Parathyroid adenoma (tissue), 2 donors: Measurements from ENCODE around the gene OPCML.

Experiments
- H2AFZ ChIP-seq: fragments of 300-600 bp; sonication (generic); one replicate; pipeline ENCODE4 v1.7.0; 2017; ENCODE audit warnings: antibody characterized with exemption, mild to moderate bottlenecking
- H3K27ac ChIP-seq: fragments of 300-600 bp; sonication (generic); one replicate; pipeline ENCODE4 v1.7.0; 2017
- H3K27me3 ChIP-seq: fragments of 300-600 bp; sonication (generic); one replicate; pipeline ENCODE4 v1.7.0; 2017; ENCODE audit warnings: low read length; ENCODE audit not compliant: control insufficient read depth, insufficient read depth
- H3K36me3 ChIP-seq: fragments of 300-600 bp; sonication (generic); one replicate; pipeline ENCODE4 v1.7.0; 2017; ENCODE audit warnings: low read length; ENCODE audit not compliant: control insufficient read depth, insufficient read depth
- H3K4me1 ChIP-seq: fragments of 300-600 bp; sonication (generic); one replicate; pipeline ENCODE4 v1.7.0; 2017; ENCODE audit warnings: control low read depth
- H3K4me2 ChIP-seq: fragments of 300-600 bp; sonication (generic); one replicate; pipeline ENCODE4 v1.7.0; 2017; ENCODE audit warnings: low read length
- H3K4me3 ChIP-seq: fragments of 300-600 bp; sonication (generic); one replicate; pipeline ENCODE4 v1.7.0; 2017; ENCODE audit warnings: low read depth, low read length
- H3K79me2 ChIP-seq: fragments of 300-600 bp; sonication (generic); one replicate; pipeline ENCODE4 v1.7.0; 2017; ENCODE audit warnings: control low read depth
- H3K9ac ChIP-seq: fragments of 300-600 bp; sonication (generic); one replicate; pipeline ENCODE4 v1.7.0; 2017; ENCODE audit warnings: mild to moderate bottlenecking
- H3K9me3 ChIP-seq: fragments of 300-600 bp; sonication (generic); one replicate; pipeline ENCODE4 v1.7.0; 2017; ENCODE audit warnings: low read length; ENCODE audit not compliant: control insufficient read depth
- TF ChIP-seq, protein P1 (sequence below): fragments of 300-600 bp; sonication (generic); IDR thresholded peaks from one replicate; pipeline ENCODE4 v1.7.0; 2017; ENCODE audit warnings: antibody characterized with exemption, mild to moderate bottlenecking
- donor health status: primary hyperparathyroidism.

Gene OPCML

DNA sequence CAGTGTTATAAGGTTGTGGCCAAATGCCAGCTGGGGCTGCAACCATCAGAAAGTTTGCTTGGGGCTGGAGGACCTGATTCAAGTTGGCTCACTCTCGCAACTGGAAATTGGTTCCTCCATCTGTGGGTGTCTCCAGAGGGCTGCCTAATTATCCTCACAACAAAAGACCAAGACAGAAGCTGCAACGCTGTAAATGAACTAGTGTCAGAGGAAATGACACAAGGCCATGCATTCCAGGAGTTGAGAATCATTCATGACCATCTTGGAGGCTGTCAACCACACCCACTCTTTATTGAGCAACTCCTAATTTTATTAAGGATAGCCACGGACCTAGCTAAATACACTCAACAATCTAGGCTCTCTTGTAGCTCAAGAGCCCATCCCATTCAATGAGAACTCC is 1060.8 kb downstream of the OPCML start:
- Histone ChIP-seq H3K4me1 (no peaks in the 10 kb centered on the region), H3K27ac (no peak overlapping the region), H2AFZ (no peak overlapping the region)

DNA sequence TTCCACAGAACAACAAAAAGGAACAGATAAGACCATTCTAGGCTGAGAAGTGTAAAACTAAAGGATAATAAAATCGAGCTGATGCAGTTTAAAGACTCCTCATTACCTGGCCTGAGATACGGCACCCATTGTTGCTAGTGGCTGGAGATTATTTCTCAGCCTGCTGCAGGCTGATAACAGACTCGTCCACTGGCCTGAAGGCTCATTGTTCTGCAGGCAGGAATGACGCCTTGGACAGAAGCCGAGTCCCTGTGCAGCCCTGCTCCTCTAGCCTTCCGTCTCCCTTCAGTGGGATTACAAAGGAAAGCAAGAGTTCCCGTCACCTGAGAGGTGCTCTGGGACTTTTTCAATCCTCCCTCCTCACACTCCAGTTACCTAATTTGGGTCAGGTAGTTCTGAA is 1065.3 kb downstream of the OPCML start:
- Histone ChIP-seq H3K27me3 (no peaks in the 10 kb centered on the region), H3K9ac (no peak overlapping the region), H3K27ac (no peak overlapping the region), H3K9me3 (no peaks in the 10 kb centered on the region), H3K4me3 (no peak overlapping the region), H3K4me1 (no peaks in the 10 kb centered on the region), H3K4me2 (no peak overlapping the region), H3K36me3 (no peaks in the 10 kb centered on the region), H2AFZ (no peak overlapping the region), H3K79me2 (no peaks in the 10 kb centered on the region)
- TF ChIP-seq, protein P1, sequence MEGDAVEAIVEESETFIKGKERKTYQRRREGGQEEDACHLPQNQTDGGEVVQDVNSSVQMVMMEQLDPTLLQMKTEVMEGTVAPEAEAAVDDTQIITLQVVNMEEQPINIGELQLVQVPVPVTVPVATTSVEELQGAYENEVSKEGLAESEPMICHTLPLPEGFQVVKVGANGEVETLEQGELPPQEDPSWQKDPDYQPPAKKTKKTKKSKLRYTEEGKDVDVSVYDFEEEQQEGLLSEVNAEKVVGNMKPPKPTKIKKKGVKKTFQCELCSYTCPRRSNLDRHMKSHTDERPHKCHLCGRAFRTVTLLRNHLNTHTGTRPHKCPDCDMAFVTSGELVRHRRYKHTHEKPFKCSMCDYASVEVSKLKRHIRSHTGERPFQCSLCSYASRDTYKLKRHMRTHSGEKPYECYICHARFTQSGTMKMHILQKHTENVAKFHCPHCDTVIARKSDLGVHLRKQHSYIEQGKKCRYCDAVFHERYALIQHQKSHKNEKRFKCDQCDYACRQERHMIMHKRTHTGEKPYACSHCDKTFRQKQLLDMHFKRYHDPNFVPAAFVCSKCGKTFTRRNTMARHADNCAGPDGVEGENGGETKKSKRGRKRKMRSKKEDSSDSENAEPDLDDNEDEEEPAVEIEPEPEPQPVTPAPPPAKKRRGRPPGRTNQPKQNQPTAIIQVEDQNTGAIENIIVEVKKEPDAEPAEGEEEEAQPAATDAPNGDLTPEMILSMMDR = no peak

More for the DNA sequence above, 1060.8 kb downstream of the OPCML start:
- H3K9me3 ChIP-seq = no peaks in the 10 kb centered on the region
- H3K9ac ChIP-seq = no peak overlapping the region
- TF ChIP-seq, protein P1 = no peak
- H3K79me2 ChIP-seq = no peaks in the 10 kb centered on the region
- no peaks in the 10 kb centered on the region for H3K27me3 ChIP-seq
- H3K36me3 ChIP-seq = no peaks in the 10 kb centered on the region
- no peak overlapping the region for H3K4me2 ChIP-seq
- no peak overlapping the region for H3K4me3 ChIP-seq

DNA sequence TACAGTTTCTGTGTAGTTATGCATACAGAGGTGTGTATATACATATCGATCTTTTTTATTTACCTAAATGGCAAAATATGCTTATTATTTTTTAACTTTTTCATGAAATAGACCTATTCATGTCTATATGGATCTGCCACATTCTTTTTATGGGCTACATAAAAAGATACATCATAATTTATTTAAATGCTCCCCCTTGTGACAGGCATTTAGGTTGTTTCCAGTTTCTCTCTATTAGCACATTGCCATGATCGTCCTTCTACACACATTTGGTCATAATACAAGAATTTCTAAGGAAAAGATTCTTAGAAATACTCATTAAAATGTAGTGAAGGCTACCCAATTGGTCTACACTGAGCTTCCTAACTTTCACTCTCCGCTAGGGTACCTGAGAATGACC is 1067.4 kb downstream of the OPCML start:
- H3K79me2 ChIP-seq = no peaks in the 10 kb centered on the region
- H3K27ac ChIP-seq = no peak overlapping the region
- no peaks in the 10 kb centered on the region for H3K9me3 ChIP-seq
- H3K4me1 ChIP-seq = no peaks in the 10 kb centered on the region
- H3K4me2 ChIP-seq = no peak overlapping the region
- no peaks in the 10 kb centered on the region for H3K36me3 ChIP-seq
- TF ChIP-seq, protein P1 = no peak
- H3K27me3 ChIP-seq = no peaks in the 10 kb centered on the region
- H3K9ac ChIP-seq = no peak overlapping the region
- H2AFZ ChIP-seq = no peak overlapping the region
- H3K4me3 ChIP-seq = no peak overlapping the region

DNA sequence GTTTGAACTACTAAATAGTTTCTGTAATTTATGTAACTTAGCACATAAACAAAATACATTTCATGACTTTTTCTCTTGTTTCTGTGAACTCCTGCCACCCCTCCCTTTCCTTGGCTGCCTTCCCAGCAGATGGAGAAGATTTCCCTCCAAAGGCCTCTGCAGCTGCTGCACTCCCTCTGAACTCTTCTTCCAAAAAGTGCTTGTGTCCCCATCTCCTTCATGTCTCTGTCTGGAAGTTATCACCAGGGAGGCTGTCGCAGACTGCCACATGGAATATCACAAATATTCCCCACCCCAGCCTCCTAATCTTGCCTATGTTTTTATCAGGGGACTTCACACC is 1068.3 kb downstream of the OPCML start:
- Histone ChIP-seq H3K27ac (no peak overlapping the region), H3K9ac (no peak overlapping the region), H3K9me3 (no peaks in the 10 kb centered on the region), H3K79me2 (no peaks in the 10 kb centered on the region), H2AFZ (no peak overlapping the region), H3K4me1 (no peaks in the 10 kb centered on the region), H3K4me3 (no peak overlapping the region), H3K4me2 (no peak overlapping the region), H3K36me3 (no peaks in the 10 kb centered on the region), H3K27me3 (no peaks in the 10 kb centered on the region)
- TF ChIP-seq, protein P1 = no peak

DNA sequence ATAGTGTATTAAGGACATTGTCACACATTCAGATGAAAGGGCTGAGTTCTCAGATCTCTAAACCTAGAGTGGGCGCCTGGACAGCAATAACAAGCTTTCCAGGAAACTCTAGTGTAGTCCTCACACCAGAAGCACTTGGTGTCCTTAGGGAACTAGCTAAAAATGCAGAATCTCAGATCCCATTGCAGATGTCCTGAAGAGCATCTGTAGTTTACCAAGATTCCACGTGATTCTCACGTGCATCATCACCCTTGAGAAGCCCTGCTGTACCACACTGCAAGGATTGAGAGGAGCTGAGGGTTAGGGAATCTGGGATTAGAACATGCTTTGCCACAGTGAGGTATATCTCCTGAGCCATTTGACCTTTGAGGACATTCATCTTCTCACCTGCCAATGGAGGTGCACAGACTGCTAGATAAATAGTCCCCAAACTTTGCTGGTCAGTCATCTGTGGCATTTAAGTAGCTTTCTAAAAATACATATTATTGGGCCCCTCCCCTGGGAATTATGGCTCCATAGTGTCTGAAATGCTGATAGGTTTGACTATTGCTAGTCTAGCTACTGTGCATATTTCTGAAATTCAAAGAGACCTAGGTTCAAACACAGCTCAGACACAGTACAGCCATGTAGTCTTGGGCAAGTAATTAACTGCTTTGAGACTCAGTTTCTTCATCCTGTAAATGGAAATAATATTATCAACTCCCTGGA is 1068.9 kb downstream of the OPCML start:
- Histone ChIP-seq H3K4me2 (no peak overlapping the region), H3K9me3 (no peaks in the 10 kb centered on the region), H3K4me3 (no peak overlapping the region), H3K9ac (no peak overlapping the region), H3K27me3 (no peaks in the 10 kb centered on the region), H2AFZ (no peak overlapping the region), H3K27ac (no peak overlapping the region), H3K79me2 (no peaks in the 10 kb centered on the region), H3K4me1 (no peaks in the 10 kb centered on the region), H3K36me3 (no peaks in the 10 kb centered on the region)
- TF ChIP-seq, protein P1 = no peak
